GM19452 (cell line): ENCODE data around the gene PCLAF.
"Not testable (repeated sequence)": the region's sequence is repeated elsewhere in the genome, so short reads cannot be mapped to it uniquely, and the experiment has no call there.

Experiments
- ATAC-seq: cut with Tn5 transposase; IDR thresholded peaks from one replicate; pipeline ENCODE4 v1.9.1; 2021; ENCODE audit not compliant: unreplicated experiment

Gene PCLAF

GRCh38 chr15:64369078-64369607 lies 12.1 kb downstream of the PCLAF start:
- no peak for ATAC-seq

DNA sequence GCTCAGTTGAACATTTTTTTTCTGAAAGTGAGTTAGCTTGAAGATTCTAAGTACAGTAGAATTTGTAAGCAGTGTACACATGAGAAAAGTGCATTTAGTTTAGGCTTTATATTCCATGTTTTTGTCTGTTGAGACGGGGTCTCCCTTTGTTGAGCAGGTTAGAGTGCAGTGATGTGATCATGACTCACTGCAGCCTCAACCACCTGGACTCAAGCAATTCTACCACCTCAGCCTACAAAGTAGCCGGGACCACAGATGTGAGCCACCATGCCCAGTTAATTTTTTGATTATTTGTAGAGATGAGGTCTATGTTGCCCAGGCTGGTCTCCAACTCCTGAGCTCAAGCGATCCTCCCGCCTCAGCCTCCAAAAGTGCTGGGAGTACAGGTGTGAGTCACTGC lies 20.0 kb downstream of the PCLAF start:
- ATAC-seq, result no peak

GRCh38 chr15:64356710-64357040 lies 24.6 kb downstream of the PCLAF start:
- ATAC-seq, result no peak

DNA sequence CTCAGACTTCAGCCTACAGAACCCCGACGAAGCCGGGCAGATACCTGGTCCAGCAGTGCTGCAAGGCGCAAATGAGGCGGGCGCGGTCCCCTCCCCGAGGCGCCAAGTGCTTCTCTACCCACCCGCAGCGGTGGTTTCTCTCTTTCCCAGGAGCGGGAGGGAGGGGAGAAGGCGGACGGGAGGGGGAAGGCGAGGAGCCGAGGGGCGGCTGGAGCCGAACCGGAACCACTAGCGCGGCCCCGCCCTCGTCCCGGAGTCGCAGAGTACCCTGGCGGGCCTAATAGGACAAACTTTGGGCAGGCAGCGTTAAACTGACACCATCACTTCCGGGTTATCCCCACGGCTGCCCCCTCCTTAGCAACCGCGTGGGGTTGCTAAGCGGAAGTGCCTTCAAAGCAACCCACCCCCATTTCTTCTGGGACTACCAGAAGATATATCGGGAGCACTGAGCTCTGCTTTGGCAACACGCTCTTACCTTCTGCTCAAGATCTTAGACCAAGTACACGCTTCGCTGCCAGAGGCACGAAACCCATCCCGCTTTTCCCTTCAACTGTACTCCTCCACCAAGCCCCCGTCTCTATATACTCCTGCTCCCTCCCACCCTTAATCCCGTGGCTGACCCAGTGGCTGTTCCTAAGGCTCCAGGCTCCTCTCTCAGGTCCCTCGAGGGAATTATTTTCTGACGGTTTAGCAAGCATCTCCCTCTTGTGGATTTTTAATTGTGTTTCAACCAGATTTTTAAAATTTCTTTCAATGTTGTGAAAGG lies 25.1 kb downstream of the PCLAF start, which contains the start of gene CSNK1G1:
Gene CSNK1G1 (minus strand): TSS at position 230 of the 766 bp plus-strand sequence. CDS start 55,674 bp downstream, outside the sequence.
- peak; percentile 97 for ATAC-seq

DNA sequence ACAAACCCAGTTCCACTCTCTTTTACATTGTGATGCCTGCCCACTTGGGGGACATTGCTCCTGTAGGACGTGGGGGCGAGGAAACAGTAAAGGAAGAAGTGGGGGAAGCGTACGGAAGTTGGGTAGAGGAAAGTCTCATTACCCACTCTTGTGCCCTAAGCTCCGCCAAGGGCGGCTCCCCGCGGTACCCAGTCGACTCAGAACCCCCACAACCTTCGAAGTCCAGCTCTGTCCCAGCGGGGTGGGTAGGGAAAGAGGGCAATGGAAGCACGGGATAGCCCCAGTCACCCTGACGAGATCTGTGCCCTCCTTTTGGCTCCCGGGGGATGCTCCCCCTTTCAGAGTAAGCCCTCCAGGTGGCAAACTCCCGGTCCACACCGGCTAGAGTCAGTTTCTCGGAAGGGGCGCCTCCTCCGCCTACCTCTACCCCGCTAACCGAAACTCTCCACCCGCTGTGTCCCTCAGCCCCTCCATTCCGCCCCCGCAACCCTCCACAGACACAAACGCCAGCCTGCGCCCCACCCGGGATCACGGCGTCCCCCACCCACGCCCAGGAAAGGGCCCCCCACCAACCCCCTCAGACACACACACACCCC lies 25.8 kb downstream of the PCLAF start:
- no peak for ATAC-seq

GRCh38 chr15:64354688-64355344 lies 26.4 kb downstream of the PCLAF start:
- no peak for ATAC-seq

GRCh38 chr15:64351265-64351664 lies 30.0 kb downstream of the PCLAF start:
- no peak for ATAC-seq

- ATAC-seq, result no peak
Measured at GRCh38 chr15:64349375-64349774, 31.9 kb downstream of the PCLAF start.

DNA sequence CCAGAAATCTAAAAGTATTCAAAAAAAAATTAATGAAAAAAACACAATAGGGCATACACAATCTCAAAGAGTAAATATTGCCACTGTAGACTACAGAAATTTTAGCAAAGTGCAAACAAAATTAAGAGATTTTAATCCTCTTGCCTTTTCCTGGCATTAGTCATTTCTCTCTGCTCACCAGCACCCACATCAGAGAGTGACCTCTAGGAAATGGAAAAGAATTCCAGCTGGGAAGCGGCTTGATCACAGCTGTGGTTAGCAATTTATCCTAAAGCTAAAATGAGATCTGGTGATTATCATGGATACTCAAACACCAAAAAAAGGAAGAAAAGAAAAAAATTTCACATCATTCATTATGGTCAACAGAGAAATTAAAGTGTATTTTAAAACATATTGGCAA lies 32.8 kb downstream of the PCLAF start:
- ATAC-seq, result no peak

- not testable (repeated sequence) for ATAC-seq
Measured at GRCh38 chr15:64346242-64346641, 35.0 kb downstream of the PCLAF start.

DNA sequence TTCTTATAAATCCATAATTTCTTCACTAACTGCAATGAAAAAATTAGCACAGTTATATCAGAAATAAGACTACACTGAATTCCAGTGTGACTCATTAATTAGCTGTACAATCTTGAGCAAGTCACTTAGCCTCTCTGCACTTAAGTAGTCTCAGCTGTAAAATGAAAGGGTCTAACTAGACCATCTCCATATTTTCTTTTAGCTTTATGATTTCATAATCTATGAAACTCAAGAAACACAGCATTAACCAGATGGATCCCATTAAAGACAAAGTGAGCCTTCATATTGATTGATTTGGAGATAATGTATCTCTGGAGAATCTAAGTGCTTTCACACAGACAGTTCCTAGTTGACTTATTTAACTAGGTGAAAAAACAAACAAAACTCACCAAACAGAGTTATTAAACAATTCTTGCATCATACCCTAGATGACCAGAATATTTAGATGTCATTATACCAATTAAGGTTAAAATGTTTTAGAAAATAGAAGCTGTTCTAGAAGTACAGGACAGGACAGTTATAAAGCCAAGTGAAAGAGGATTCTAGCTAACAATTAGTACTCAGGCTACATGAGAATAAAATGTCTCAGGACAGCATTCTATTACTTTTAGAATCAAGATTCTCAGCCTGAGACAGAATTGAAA lies 36.5 kb downstream of the PCLAF start:
- ATAC-seq, result no peak

DNA sequence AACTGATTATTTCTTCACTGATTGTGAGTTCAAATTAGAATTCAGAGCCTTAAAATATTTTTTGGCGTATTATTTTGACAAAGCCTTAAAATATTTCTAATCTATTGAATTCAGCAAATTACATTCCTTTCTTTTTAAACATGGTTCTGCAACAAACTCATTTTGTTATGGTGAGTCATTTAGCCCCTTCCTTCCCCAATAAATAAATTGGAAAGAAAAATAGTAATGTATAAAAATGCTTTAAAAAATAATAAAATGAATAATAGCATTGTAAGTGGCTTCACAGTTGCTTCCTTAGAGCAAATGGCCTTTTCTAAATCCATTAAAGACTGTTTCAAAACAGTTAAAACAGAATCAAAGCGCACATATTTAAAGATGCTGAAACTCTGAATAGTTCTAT lies 37.4 kb downstream of the PCLAF start:
- no peak for ATAC-seq

GRCh38 chr15:64343222-64343621 lies 38.0 kb downstream of the PCLAF start:
- no peak for ATAC-seq

DNA sequence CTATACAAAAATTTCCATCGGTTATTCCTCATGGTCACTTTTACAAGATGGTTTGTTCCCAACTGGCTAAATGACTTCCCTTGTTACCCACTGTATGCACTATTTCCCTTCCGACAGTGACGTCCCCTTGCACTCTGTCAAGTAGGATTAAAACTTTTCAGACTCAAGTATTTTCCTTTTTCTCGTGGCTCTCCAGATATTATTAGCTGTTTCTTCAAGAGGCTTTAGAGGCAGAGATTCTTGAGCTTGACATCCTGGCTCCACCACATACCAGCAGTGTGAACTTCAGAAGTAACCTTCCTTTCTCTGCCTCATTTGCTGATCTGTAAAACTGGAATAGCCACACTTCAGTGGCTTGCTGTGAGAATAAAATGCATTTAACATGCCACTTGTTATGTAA lies 39.3 kb downstream of the PCLAF start:
- no peak for ATAC-seq

GRCh38 chr15:64340355-64340754 lies 40.9 kb downstream of the PCLAF start:
- ATAC-seq, result no peak

DNA sequence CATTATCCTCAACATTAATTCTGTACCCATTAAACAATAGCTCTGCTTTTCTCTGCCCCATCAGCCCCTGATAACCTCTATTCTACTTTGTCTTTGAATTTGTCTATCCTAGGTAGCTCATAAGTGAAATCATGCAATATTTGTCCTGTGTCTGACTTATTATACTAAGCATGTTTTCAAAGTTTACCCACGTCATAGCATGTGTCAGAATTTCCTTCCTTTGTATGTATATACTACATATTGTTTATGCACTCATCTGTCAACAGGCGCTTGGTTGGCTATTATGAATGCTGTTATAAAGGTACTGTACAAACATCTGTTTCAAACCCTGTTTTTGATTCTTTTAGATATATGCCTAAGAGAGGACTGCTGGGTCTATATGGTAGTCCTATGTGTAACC lies 43.5 kb downstream of the PCLAF start:
- ATAC-seq, result no peak

- ATAC-seq, result no peak
Measured at GRCh38 chr15:64333986-64334929, 47.0 kb downstream of the PCLAF start.

DNA sequence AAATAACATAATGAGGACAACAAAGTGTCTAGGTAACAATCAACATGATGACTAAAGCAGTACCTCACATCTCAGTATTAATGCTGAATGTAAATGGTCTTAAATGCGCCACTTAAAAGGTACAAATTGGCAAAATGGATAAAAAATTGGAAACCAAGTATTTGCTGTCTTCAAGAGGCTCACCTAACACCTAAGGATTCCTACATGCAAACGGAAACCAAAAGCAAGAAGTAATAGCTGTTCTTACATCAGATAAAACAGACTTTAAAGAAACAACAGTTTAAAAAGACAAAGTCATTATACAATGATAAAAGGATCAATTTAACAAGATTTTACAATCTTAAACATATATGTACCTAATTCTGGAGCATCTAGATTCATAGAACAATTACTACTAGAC lies 47.7 kb downstream of the PCLAF start:
- ATAC-seq, result no peak

GRCh38 chr15:64331668-64332067 lies 49.6 kb downstream of the PCLAF start:
- ATAC-seq, result not testable (repeated sequence)

DNA sequence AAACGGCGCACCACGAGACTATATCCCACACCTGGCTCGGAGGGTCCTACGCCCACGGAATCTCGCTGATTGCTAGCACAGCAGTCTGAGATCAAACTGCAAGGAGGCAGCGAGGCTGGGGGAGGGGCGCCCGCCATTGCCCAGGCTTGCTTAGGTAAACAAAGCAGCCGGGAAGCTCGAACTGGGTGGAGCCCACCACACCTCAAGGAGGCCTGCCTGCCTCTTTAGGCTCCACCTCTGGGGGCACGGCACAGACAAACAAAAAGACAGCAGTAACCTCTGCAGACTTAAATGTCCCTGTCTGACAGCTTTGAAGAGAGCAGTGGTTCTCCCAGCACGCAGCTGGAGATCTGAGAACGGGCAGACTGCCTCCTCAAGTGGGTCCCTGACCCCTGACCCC lies 54.3 kb downstream of the PCLAF start:
- not testable (repeated sequence) for ATAC-seq
